ENCODE data around the gene TSPAN9.

The TSPAN9 gene, protein sequence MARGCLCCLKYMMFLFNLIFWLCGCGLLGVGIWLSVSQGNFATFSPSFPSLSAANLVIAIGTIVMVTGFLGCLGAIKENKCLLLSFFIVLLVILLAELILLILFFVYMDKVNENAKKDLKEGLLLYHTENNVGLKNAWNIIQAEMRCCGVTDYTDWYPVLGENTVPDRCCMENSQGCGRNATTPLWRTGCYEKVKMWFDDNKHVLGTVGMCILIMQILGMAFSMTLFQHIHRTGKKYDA

DNA sequence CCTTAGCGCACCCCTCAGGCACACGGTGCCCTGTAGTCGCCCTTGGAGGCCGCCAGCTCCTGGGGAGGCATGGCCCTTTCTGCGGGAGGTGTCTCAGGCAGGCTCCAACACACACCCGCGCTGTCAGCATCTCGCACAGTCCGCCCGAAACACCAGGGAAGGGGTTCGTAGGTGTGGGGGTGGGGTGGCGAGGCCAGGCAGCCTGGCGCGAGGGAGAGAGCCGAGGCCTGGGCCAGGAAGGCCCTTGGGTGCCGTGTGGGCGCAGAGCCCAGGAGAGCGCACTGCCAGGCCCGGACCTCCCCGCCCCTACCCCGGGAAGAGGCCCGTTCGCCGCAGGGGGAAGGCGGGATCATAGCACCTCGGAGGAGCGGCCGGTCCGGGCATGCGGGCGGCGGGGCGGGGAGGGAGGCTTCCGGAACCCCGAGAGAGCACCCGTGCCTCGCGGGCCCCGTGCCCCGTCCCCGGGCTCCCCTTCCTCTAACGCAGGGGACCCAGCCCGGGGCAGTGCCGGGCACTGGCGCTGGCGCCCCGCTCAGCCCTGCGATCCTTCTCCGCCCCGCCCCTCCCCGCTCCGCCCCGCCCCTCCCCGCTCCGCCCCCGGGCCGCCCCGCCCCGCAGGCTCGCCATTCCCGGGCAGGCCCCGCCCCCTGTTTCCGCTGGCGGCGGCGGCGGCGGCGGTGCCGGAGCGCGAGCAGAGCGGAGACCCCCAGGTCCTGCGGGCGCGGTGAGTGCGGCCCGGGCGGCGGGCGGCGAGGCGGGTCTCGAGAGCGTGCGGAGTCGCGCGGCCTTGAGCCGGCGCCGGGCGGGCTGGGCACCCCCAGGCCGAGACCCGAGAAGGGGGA lies at the start of gene TSPAN9:
TSPAN9 (plus strand) TSS at position 650 of the 842 bp plus-strand sequence. CDS start 123,815 bp downstream, outside the sequence.
- DNase-seq = peak; percentile 72

DNA sequence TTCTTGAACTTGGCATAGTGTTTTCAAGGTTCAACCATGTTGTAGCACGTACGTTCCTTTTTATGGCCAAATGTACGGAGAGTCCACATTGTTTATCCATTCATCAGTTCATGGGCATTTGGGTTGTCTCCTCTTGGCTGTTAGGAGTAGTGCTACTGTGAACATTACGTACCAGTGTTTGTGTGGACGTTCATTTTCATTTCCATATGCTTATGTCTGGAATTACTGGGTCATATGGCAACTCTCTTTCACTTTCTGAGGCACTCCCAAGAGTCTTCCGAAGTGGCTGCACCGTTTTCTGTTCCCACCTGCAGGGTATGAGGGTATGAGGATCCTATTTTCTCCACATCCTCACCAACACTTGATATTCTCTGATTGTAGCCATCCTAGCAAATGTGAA lies 49.1 kb upstream of the TSPAN9 start:
- no peak for DNase-seq

DNA sequence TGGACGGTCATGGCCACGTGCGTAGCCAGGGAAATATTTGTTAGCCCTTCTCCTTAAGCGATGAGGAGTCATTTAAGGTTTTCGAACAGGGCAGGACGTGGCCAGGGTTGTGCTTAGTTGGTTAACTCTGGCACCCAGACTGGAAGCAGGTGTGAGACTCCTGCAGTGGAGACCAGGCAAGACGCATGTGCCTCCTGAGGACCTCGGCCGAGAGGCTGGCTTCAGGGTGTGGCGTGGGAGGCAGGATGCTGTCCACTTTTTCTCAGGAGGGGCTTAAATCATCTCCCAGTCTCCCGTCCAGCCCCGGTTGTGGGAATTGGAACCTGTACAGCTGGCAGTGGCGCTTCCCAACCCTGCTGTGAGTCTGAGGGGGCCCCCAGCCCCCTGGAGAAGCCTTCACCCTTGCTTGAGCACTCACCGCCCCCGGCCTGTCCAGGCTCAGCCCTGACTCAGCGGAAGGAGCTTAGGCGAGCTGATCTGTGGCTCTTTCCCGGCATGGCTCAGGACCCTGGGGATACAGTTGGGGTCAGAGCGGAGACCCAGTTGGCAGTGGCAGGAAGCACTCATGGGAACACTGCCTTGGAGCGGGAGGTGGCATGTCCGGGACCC lies 46.3 kb upstream of the TSPAN9 start:
- DNase-seq = no peak

DNA sequence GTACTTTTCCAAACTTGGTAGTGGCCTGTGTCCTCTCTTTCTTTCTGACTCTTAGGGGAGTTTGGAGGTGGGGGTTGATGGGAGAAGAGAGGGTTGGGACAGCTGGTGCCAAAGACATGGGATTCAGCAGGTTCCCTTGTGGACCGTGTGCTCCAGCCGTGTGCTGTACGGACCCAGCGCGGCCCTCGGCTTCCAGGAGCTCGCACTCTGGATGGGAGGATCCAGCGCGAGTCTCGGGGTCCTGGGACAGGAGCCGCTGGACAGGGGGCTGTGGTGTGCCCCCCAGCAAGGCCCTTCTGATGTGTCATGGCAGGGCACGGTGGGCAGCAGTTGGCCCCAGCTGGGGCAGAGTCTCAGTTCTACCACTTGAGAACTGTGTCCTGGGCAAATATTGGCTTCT lies 45.0 kb upstream of the TSPAN9 start:
- DNase-seq = no peak

DNA sequence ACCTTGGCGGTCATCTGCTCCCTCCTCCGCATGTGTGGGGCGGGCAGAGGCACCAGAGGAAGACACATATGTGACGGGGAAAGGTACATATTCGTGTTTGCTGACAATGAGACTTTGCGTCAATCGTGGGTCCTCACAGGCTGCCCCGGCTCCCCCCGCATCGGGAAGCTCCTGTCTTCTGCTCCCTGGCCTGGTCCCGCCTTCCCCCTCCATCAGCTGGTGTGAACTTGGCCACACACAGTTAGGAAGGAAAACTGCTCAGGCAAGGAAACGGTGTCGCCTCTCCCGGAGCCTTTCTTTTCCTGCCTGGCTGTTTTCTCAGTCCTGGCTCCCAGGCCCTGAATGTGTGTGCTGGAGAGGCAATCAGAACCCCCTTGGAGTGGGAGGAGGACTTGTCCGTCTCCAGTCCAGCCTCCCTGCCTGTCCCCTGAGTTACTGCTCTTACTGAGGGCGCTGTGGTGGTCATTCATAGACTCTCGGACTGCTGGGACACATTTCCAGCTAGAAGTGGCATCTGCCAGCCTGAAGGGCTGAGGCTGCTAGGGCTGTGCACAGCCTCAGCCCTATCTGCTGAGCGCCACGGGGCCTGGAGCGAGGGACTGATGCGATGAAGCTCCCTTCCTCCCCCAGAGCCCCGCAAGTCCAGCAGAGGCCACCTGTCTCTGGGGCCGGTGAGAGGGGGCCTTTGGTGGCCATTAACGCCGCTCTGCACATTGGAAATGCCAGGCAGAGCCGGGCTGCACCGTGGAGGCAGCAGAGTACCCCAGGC lies 44.2 kb upstream of the TSPAN9 start:
- no peak for DNase-seq

DNA sequence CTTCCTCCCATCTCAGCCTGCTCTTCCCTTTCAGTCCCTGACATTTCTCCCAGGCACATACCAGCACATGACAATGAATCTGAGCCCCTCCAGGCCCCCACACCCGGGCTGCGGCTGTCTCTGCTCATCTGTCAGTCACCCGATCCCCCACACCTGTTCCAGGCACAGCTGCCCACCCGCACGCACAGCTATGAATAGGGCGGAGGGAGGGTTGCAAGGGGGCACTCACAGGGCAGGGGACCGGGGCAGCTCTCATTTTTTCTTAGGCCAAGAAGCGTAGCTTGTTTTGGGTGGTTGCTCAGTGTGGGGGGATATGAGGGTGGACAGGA lies 43.7 kb upstream of the TSPAN9 start:
- no peak for DNase-seq

DNA sequence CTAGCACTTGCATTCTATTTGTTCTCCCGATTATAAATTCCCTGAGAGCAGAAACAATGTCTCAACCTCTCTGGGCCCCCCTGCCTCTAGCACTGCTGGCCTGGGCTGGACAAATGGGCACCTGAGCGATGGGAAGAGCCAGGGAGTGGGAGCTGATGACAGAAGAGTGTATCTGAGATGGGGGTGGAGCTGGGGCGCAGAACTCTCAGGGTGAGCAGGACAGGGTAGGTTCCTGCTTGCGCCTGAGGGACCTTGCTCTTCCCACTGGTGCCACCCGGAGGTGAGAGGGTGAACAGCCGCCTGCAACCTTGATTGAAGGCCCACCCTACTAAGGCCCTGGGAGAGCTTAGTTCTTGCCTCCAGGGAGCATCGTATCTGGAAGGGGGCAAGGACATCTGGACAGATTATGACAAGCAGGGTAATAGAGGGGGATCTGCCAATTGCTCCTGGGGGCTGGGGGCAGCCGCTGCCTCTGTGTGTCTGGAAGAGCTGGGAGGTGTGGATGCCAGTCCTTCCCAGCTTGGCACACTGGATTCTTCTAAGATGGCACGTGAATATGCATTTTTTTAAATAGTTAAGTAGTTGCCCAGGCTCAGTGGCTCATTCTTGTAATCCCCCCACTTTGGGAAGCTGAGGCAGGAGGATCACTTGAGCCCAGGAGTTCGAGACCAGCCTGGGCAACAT lies 43.0 kb upstream of the TSPAN9 start:
- DNase-seq = no peak

DNA sequence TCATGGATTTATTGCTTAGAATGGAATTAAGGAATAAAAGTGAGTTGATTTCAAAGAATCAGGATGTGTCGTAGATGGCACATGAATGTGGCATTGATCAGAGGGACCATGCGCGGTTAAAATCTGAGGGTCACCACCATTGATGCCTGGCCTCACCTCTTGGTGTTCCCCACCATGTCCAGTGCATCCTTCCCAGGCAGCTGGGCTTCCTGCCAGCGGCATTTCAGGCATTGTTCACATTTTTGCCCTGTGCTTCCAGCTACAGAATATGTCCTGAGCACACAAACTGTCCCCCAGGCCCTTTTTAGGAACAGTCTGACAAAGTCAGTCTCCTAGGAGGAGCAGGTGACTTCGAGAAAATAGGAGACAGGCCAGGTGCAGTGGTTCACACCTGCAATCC lies 42.0 kb upstream of the TSPAN9 start:
- no peak for DNase-seq

DNA sequence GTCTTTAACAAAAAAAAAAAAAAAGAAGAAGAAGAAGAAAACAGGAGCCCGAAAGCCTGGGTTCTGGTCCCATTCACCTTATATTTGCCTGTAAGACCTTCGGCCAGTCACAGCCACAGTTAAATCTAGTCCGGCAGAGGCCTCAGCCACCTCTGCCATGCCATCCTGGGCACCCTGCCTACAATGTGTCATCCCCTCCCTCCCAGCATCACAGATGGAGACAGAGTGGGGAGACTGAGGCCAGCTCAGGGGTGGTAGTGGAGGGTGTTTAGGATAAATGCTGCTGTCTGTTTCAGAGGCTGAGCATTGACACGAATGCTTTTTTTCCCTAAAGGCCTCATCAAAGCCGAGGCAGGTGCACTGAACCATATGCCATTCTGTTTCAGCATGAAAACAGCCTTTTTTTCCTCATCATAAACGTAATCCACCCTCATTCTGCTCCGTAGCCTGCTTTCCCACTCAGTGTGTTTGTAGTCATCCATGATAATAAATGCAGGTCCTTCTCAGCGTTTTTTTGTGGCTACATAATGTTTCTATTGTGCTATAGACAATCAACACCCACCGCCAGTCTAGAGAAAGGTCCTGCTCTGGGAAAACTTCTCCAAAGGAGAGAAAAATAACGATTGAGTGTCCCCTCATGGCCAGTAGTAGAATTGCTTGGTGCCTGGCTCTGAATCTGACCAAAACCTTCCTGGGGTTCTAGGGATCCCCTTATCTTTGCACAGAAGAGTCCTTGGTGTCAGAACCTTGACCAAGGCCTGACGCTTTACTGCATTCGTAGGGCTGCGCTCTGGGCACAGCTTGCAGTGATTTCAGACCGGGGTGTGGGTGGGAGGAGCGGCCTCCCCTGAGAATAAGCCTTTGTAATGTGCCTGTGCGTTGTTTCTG lies 41.1 kb upstream of the TSPAN9 start:
- DNase-seq = no peak

DNA sequence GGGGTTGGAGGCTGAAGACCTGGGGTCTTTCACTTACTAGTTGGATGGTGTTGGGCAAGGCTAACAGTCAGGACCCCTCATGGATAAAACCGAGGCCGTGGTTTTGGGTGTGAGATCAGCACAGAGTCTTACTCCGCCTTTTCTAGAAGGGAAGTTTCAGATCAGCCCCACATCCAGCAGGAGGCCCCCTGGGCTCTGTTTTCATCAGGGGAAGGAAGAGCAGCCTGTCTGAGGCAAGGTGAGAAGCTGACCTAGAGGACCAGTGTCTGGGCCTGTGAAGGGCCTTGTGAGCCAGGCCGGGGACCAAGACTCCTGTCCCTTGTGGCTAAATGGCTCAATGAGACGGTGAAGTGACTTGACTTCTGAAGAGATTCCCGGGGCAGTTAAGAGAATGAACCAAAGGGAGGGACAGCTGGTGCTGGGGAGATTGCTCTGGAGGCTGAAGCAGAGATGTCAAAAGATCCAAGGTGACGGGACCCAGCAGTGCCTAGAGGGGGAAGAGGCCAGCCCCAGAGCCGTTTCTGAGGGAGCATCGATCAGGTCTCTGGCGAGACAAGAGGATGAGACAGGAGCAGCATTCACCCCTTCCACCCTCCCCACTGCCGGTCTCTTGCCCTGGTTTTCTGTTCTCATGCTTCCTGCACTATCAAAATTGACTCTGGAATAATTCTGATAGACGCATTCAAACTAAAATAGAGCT lies 40.1 kb upstream of the TSPAN9 start:
- DNase-seq = no peak

DNA sequence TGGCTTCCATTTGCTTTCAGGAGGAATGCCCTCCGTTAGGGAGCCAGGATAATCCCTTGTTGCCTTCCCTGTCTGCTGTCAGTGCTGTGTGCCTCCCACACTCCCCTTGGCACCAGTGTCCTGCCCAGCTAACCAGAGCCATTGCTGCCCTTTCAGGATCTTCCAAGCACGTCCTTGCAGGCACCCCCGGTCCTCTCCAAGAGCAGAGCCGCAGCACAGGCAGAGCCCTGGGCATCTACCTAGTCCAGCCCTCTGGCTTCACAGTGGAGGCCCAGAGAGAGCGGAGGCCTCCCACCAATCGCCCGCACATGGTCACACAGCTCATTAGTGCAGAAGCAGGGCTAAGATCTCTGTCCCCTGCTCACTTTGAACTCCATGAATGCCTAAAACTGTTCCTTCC lies 39.0 kb upstream of the TSPAN9 start:
- DNase-seq = no peak

DNA sequence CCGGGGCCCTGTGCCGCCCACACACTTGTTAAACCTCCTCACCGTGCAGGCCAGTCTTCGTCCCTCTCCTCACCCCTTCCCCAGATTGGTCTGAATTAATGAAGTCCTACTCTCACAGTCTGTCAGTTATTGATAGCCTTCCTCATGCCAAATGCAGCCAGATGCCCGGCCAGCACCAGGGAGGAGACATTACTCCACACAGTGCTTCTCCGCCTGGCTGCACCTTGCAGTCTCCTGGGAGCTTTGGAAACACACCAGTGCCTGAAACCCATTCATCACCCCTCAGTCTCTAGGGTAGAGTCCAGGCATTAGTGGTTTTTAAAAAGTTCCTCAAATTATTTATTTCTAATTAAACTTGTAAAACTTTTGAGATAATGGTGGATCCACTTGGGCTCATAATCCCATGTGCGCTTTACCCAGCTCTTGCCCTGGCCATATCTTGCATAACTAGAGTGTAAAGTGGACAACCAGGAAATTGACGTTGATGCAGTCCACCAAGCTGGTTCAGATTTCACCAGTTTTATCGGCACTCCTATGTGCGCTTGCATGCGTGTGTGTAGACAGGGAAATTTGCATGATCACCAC lies 38.2 kb upstream of the TSPAN9 start:
- no peak for DNase-seq

DNA sequence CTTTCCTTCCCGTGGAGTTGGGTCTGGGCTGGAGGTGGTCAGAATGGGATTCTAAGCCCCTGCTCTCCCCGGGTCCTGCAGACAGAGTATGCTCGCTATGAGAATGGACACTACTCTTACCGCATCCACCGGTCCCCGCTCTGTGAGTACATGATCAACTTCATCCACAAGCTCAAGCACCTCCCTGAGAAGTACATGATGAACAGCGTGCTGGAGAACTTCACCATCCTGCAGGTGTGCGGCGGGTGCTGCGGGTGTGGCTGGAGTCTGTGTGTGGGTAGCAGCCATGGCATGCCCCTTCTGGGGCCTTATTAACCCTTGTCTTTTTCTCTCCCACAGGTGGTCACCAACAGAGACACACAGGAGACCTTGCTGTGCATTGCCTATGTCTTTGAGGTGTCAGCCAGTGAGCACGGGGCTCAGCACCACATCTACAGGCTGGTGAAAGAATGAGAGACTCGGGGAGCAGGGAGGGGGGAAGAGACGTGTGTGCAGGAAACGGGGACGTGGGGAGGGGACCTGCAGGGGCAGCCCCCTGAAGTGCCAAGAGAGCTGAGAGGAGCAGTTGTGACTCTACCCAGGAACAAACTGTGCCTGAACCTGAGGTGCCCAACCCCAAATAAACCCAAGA lies 37.0 kb upstream of the TSPAN9 start:
- DNase-seq = no peak

DNA sequence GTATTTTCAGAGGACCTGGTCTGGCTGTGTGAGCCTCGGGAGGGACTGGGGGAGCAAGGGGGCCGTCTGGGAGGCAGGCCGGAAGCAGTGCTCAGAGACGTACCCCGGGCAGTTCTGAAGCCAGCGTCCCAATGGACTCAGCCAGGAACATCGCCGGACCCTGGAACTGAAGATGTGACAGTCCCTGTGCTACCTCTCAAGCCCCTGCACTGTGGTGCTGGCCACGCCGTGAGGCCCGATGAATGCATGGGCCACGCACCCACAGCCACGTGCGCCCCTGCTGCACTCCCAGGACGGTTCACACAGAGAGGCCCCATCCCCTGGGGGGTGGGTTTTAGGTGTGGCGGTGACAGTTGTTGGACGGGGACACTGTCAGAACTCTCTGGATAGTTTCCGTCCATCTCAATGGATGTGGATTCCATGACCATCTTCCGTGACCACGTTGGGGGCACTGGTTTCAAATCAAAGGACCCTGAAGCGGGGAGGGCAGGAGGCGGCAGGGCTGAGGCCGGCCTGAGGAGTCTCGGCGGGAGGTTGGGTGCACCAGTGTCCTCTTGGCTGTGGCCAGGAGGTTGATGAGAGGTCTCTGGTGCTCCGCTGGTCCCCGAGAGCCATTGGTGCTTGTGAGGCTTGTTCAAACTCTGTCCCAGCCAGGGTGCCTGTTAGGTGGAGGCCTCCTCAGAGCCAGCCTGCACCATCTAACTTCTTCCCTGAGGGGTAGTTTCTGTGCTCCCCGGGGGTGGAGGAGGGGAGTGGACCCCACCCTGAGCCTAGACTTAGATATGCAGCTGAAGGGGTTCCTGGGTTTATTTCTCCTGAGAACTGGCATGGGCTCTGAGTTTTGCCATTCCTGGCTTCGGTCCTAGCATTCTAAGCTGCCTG lies 36.3 kb upstream of the TSPAN9 start:
- no peak for DNase-seq

DNA sequence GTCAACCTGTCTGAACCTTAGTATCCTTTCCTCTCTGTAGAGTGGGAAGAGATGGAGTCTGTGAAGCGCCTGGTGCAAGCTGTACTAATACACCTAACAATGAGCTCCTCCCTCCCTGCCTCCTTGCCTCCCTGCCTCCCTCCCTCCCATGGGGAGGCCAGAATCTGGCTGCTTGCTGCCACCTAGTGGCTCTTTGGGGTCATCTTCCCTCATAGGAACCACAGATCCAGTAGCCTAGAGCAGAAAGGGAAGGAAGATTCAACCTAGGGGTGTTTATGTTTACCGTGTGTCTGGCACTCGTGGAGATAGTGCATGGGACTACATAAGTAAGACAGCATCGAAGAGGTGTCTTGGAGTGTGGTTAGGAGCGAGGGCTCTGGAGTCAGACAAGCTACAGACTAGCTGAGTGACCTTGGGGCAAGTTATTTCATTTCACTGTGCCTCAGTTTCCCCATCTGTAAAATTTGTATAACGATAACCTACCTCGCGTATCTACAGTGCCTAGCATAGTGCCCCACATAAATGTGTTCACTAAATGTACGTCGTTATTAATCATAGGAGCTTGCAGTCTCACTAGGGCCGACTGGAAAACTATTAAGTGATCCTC lies 35.5 kb upstream of the TSPAN9 start:
- peak; percentile 49 for DNase-seq

DNA sequence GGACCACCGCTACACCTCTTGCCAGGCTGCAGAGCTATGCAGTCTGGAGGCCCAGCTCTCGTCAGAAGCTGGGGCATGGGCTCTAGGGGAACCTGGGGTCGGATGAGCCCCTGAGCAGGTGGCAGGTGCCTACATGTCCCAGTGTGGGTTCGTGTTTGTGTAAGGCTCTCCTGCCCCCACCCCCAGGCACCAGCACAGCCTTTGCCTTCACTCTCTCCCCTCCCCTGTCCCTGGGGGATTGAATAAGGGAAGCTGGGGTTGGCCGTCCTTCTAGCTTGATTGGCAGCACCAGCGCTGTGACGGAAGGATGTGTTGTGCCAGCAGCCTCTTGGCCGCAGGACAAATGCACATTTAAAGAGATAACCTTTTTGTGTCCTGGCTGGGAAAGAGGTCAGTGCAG lies 34.8 kb upstream of the TSPAN9 start:
- DNase-seq = no peak

DNA sequence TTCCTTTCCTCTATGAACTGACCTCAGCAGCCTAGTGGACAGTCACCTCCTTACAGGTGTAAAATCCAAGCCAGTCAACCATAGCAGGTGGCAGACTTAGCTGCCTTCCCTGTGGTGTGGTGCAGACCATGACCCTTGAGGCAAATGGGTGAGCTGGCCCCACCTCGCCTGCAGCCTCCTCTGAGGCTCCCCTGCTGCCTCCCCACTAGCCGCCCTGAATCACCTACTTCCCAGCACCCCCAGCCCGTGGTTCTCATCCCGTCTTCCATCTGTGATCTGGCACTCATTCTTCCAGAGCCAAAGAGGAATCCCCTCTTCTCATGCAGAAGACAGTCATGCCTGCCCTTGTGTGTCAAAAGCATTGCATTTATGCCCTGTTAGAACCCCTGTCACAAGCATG lies 34.4 kb upstream of the TSPAN9 start:
- DNase-seq = no peak

DNA sequence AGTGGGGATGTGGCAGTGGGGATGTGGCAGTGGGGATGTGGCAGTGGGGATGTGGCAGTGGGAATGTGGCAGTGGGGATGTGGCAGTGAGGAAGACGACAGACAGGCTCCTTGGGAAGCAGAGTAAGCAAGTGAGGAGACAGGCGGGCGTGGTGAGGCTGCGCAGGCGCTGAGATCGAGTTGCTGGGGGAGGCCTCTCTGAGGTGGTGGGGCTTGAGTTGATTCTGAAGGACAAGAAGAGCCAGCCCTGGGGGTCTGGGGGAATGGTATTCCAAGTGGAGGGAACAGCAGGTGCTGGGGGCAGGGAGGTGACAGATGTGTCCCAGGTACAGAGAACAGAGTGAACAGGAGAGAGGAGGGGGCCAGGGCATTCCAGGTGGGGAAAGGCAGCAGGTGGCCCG lies 33.8 kb upstream of the TSPAN9 start:
- no peak for DNase-seq

DNA sequence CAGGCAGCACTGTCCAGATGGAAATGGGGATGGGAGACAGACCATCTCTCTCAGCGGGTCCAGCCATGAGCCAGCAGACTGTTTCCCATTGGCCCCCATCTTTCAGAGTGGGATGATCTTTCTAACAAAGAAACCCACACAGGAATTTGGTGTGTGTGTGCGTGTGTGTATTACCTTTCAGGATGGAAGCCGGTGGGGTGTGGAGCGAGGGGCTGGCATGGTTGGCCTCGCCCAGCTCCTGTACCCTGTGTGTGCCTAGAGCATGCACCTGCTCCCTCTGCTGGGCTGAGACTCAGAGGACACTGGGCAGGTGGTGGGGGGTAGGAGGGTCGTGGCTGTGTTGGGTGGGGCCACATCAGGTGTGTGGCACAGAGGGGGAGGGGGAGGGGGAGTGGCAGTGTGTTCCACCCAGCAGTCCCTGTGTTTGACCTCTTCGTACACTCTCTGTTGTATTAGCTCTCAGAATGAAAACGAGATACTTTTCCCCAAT lies 33.0 kb upstream of the TSPAN9 start:
- no peak for DNase-seq
